HepG2 (cell line): ENCODE results near the gene DOHH. TPM values are rescaled to one million over a fixed set of nuclear protein-coding genes. Genes with fewer than 3 reads are reported as not detected.

Experiments
- ATAC-seq: fragments of 200-7000 bp; cut with Tn5 transposase; 3 replicates; pipeline ENCODE4 v1.9.1; 2020; ENCODE audit warnings: mild to moderate bottlenecking, moderate library complexity
- BruUV-seq: library from RNA; stranded (reverse); fragments of 400-500 nt; replicated peaks from 2 replicates; lab custom pipeline; 2021; lab: Mats Ljungman, UMichigan
- CTCF ChIA-PET: fragments of 300-600 bp; formaldehyde crosslinking; extraction: SDS; loops from one replicate; lab custom pipeline; 2021; ENCODE audit warnings: low total read pairs, inconsistent platforms, low intra/inter-chr PET ratio; lab: Yijun Ruan, JAX
- POLR2A ChIA-PET: fragments of 350-600 bp; sonication (Branson Sonifier 250); formaldehyde crosslinking; loops from one replicate; lab custom pipeline; 2020; ENCODE audit warnings: antibody characterized with exemption, inconsistent platforms; lab: Yijun Ruan, JAX
- DNase-seq: peaks from one replicate; pipeline ENCODE4 v3.0.0-alpha.2; 2015; ENCODE audit warnings: low spot score
- FAIRE-seq: peaks from 3 replicates; lab custom pipeline; 2011; peaks lifted over from hg19 to GRCh38; lab: Jason Lieb, UNC
- H2AFZ ChIP-seq: one replicate; pipeline ENCODE4 v1.6.1; 2011; ENCODE audit warnings: low read length, inconsistent platforms
- H3K27ac ChIP-seq: fragments of 300-600 bp; 3 replicates; pipeline ENCODE4 v1.8.0; 2011; ENCODE audit warnings: mixed run types, mild to moderate bottlenecking, mixed read lengths, low read length, inconsistent platforms; ENCODE audit not compliant: insufficient read depth; ENCODE audit errors: extremely low read length
- H3K27me3 ChIP-seq, 2 experiments: fragments of 200-600 bp in 1 of 2; 2 replicates in 1 of 2; 3 replicates in 1 of 2; pipeline versions ENCODE4 v1.6.0 to v1.8.0; 2011; ENCODE audit warnings: low read length in 2 of 2, mild to moderate bottlenecking in 2 of 2, moderate library complexity in 2 of 2, inconsistent platforms in 1 of 2; ENCODE audit not compliant: insufficient read depth in 2 of 2, control insufficient read depth in 1 of 2
- H3K36me3 ChIP-seq, 2 experiments: fragments of 200-600 bp in 1 of 2; replicated peaks in 1 of 2; 2 replicates in 1 of 2; 3 replicates in 1 of 2; pipeline versions ENCODE4 v1.5.1 to v1.8.0; 2011; ENCODE audit warnings: low read length in 2 of 2, inconsistent platforms in 1 of 2; ENCODE audit not compliant: insufficient read depth in 2 of 2, control insufficient read depth in 1 of 2
- H3K4me1 ChIP-seq: 2 replicates; pipeline ENCODE4 v1.5.1; 2012; ENCODE audit warnings: low read length, inconsistent platforms; ENCODE audit not compliant: insufficient read depth
- H3K4me2 ChIP-seq: 2 replicates; pipeline ENCODE4 v1.6.0; 2011; ENCODE audit warnings: low read depth, low read length, inconsistent platforms
- H3K4me3 ChIP-seq, 3 experiments: fragments of 200-600 bp in 1 of 3; sonication (generic), shearing (Covaris generic) in 1 of 3; replicated peaks in 1 of 3; 2 replicates each; pipeline ENCODE4 v1.5.1; 2011 to 2016; ENCODE audit warnings: low read length in 3 of 3, inconsistent platforms in 2 of 3, low read depth in 2 of 3, mild to moderate bottlenecking in 2 of 3, control low read depth in 1 of 3, mixed read lengths in 1 of 3; ENCODE audit not compliant: insufficient read depth in 1 of 3
- H3K79me2 ChIP-seq: one replicate; pipeline ENCODE4 v1.6.1; 2011; ENCODE audit warnings: low read length, inconsistent platforms; ENCODE audit not compliant: insufficient read depth
- H3K9ac ChIP-seq: 2 replicates; pipeline ENCODE4 v1.6.0; 2011; ENCODE audit warnings: mild to moderate bottlenecking, low read depth, low read length, inconsistent platforms; ENCODE audit not compliant: insufficient read depth
- H3K9me3 ChIP-seq: 2 replicates; pipeline ENCODE4 v1.5.1; 2012; ENCODE audit warnings: mild to moderate bottlenecking, low read length
- H4K20me1 ChIP-seq: 2 replicates; pipeline ENCODE4 v1.6.0; 2011; ENCODE audit warnings: inconsistent platforms, mild to moderate bottlenecking, low read length, moderate library complexity; ENCODE audit not compliant: insufficient read depth
- AHR ChIP-seq: IDR thresholded peaks from 2 replicates; pipeline ENCODE4 v1.6.1; 2018; ENCODE audit warnings: missing genetic modification reagents, missing compliant biosample characterization
- BCL6 ChIP-seq: IDR thresholded peaks from 2 replicates; pipeline ENCODE4 v1.6.1; 2016; ENCODE audit warnings: missing genetic modification reagents, missing compliant biosample characterization
- CHD4 ChIP-seq: fragments of 200-600 bp; sonication (generic); IDR thresholded peaks from 2 replicates; pipeline ENCODE4 v1.7.0; 2017; ENCODE audit warnings: mild to moderate bottlenecking, low read length, borderline replicate concordance
- CTCF ChIP-seq: sonication (generic); formaldehyde crosslinking; IDR thresholded peaks from 2 replicates; pipeline ENCODE4 v1.5.0; 2020; ENCODE audit warnings: mild to moderate bottlenecking, missing genetic modification reagents, moderate library complexity
- HOXA3 ChIP-seq: sonication (generic); formaldehyde crosslinking; IDR thresholded peaks from 2 replicates; pipeline ENCODE4 v1.5.0; 2020; ENCODE audit warnings: missing genetic modification reagents
- HOXD1 ChIP-seq: sonication (generic); formaldehyde crosslinking; IDR thresholded peaks from 2 replicates; pipeline ENCODE4 v1.5.0; 2020; ENCODE audit warnings: missing genetic modification reagents
- KDM4B ChIP-seq: sonication (generic); formaldehyde crosslinking; IDR thresholded peaks from 2 replicates; pipeline ENCODE4 v1.4.0; 2020; ENCODE audit warnings: missing genetic modification reagents
- MAFF ChIP-seq: IDR thresholded peaks from 2 replicates; pipeline ENCODE4 v1.6.1; 2011; ENCODE audit warnings: low read depth, low read length, improper control_type of control experiment
- RAD51 ChIP-seq: fragments of 450-650 bp; IDR thresholded peaks from 2 replicates; pipeline ENCODE4 v1.6.1; 2016; ENCODE audit warnings: borderline replicate concordance
- SP140L ChIP-seq: sonication (generic); formaldehyde crosslinking; IDR thresholded peaks from 2 replicates; pipeline ENCODE4 v1.4.0; 2020; ENCODE audit warnings: missing genetic modification reagents, borderline replicate concordance
- THAP11 ChIP-seq: IDR thresholded peaks from 2 replicates; pipeline ENCODE4 v1.6.1; 2016; ENCODE audit warnings: missing biosample characterization, missing genetic modification reagents
- ZBTB20 ChIP-seq: sonication (generic); formaldehyde crosslinking; IDR thresholded peaks from 2 replicates; pipeline ENCODE4 v1.8.1; 2023; ENCODE audit warnings: missing genetic modification reagents, low read depth, mild to moderate bottlenecking, borderline replicate concordance
- WGBS: methylation state at CpG from one replicate; pipeline ENCODE4 v1.1.6; 2017; ENCODE audit warnings: low lambda C conversion rate; 5-methylcytosine and 5-hydroxymethylcytosine counted together
- in situ Hi-C: cut with HindIII; loops from 2 replicates; pipeline ENCODE4 v1.10.0; 2017; ENCODE audit warnings: low pct_unique_long_range_greater_than_20kb; ENCODE audit not compliant: extremely low pct_ligation_motif_present
- intact Hi-C: fragments of 100-400 bp; cut with micrococcal nuclease; formaldehyde crosslinking; loops from one replicate; pipeline ENCODE4 v1.10.0; 2022; ENCODE audit not compliant: unreplicated experiment
- polyA plus RNA-seq, 8 experiments: library from polyadenylated mRNA; depleted of rRNA in 3 of 8; stranded (reverse) in 7 of 8; unstranded in 1 of 8; fragments of >200 nt; fragmentation: Illumina TruSeq in 4 of 8; extraction: Trizol in 4 of 8; gene quantifications; 2 replicates each; pipeline versions ENCODE4 v1.2.1 to v1.2.3, GENCODE V29; 2011 to 2016; ENCODE audit warnings: low read depth in 4 of 8, missing spikeins in 1 of 8, mixed read lengths in 1 of 8; ENCODE audit not compliant: insufficient read depth in 1 of 8
- total RNA-seq, 5 experiments: library from RNA; depleted of rRNA; stranded (reverse); fragments of >200 nt; fragmentation: Illumina TruSeq; extraction: Trizol; gene quantifications; 2 replicates each; pipeline ENCODE4 v1.2.3, GENCODE V29; 2016; ENCODE audit warnings: low read depth in 1 of 5
- TF ChIP-seq, protein P1 (sequence below): sonication (generic); formaldehyde crosslinking; IDR thresholded peaks from 2 replicates; pipeline ENCODE4 v1.8.0; 2022; ENCODE audit warnings: missing genetic modification reagents, low read depth, mild to moderate bottlenecking, borderline replicate concordance
- TF ChIP-seq, protein P2 (sequence below): sonication (generic); formaldehyde crosslinking; IDR thresholded peaks from 2 replicates; pipeline ENCODE4 v1.9.0; 2021; ENCODE audit warnings: missing genetic modification reagents, mild to moderate bottlenecking, borderline replicate concordance

DOHH gene
- total and polyA plus RNA-seq, 2 of the 13 experiments (the other 11 are each of a cell fraction or from before 2014, with no cell fraction given), result 3.5 to 13.7 TPM

DNA sequence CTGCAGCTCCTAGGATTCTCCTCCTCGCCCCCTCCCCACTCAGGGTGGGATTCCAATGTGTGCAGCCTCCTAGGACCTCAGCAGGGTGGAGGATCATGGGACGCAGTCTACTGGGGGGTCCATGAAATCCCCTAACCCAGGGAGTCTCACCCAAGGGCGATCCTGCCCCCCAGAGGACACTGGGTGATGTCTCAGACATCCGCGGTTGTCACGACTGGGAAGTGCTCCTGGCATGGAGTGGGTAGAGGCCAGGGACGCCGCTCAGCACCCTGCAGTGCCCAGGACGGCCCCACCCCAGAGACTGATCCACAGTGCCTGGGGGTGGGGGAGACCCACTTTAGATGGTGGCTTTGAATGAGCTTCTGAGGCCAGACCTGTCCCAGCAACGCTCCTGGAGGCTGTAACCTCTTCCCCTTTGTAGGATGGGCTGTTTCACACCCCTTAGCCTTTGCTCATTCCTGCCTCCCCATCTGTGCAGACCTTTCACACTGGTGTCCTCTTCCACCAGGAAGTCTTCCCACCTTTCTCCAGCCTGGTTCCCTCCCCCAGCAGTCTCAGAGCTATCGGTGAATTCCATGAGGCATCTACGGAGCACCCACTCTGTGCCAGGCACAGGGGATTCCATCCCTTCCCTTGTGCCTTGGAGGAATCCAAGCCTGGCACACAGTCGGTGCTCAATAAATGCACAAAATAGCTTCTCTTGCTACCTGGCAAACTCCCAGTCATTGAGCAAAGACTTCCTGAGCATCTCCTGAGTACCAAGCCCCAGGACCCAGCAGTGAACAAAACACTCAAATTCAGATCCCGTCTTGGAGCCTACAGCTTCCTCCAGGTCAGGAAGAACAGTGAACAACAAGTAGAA lies 30.6 kb downstream of the DOHH start:
- Histone ChIP-seq H3K4me1 (peaks cover 12% of the 10 kb centered on the region), H3K36me3 (no peaks in the 10 kb centered on the region), H3K79me2 (no peaks in the 10 kb centered on the region), H3K4me3 (no peak overlapping the region), H4K20me1 (no peaks in the 10 kb centered on the region), H3K9ac (no peak overlapping the region), H3K27me3 (peaks cover 0 to 1% of the 10 kb centered on the region in 2 experiments; a peak in 1 of 5 replicates), H2AFZ (no peak overlapping the region), H3K27ac (no peak overlapping the region), H3K9me3 (no peaks in the 10 kb centered on the region), H3K4me2 (no peak overlapping the region)
- DNase-seq, result no peak
- ATAC-seq, result peak; percentile 14; the same call in 2 of the 3 replicates
- intact Hi-C loops (loop anchor here (5.0 kb wide), 1 partner anchor 143 kb away; no protein-coding TSS in a partner anchor), in situ Hi-C loops (loop anchor here (5.0 kb wide), 1 partner anchor 148 kb away; no protein-coding TSS in a partner anchor)
- CTCF ChIA-PET, result interaction anchor here (6.0 kb wide), 1 partner anchor 144 kb away, joined by 48 read pairs; no protein-coding TSS in a partner anchor
- 54% methylated on average over 5 of the region's 14 CpGs for WGBS
- TF ChIP-seq HOXD1 (CRISPR knock-in tag) (no peak), CTCF (CRISPR knock-in tag) (peak; percentile 45)
- FAIRE-seq, result no peak
- BruUV-seq, result no TSS peak
- POLR2A ChIA-PET, result no interaction called here

DNA sequence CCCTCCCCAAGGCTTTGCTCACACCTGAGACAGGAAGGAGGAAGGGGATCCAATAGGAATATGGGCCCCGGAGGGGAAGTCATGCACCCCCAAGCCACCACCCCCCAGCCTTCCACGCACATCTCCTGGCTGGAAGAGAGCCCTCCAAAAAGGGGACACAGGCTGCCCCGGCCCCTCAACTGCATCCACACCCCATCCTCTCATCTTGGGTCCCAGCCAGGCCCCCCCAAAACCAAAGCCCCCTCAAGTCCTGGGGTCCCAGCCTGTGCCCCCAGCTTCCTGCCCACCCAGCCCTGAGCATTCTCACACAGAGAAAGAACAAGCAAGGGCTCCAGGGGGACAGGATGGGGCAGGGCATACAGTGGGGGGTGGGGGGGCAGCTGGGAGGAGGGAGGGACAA lies 32.3 kb downstream of the DOHH start:
- intact Hi-C loops, result no loop called here
- Histone ChIP-seq H3K4me2 (no peak overlapping the region), H3K9me3 (no peaks in the 10 kb centered on the region), H3K79me2 (no peaks in the 10 kb centered on the region), H2AFZ (no peak overlapping the region), H3K4me1 (no peaks in the 10 kb centered on the region), H3K36me3 (no peaks in the 10 kb centered on the region), H3K27me3 (peaks cover 0 to 1% of the 10 kb centered on the region in 2 experiments; a peak in 1 of 5 replicates), H3K27ac (no peak overlapping the region), H3K9ac (no peak overlapping the region), H3K4me3 (no peak overlapping the region), H4K20me1 (no peaks in the 10 kb centered on the region)
- in situ Hi-C loops, result no loop called here
- ChIA-PET POLR2A (no interaction called here), CTCF (no interaction called here)
- FAIRE-seq, result no peak
- no TSS peak for BruUV-seq
- ATAC-seq, result no peak
- 75% methylated on average over 2 of the region's 3 CpGs for WGBS
- no peak for DNase-seq
- TF ChIP-seq KDM4B, result no peak
- TF ChIP-seq THAP11 (CRISPR knock-in tag), result no peak
- no peak for TF ChIP-seq HOXA3 (CRISPR knock-in tag)
- TF ChIP-seq RAD51, result no peak
- TF ChIP-seq BCL6 (CRISPR knock-in tag), result no peak
- no peak for TF ChIP-seq MAFF
- no peak for TF ChIP-seq CHD4
- no peak for TF ChIP-seq ZBTB20 (CRISPR knock-in tag)
- no peak for TF ChIP-seq AHR (CRISPR knock-in tag)
- no peak for TF ChIP-seq SP140L (CRISPR knock-in tag)
- TF ChIP-seq, protein P1, sequence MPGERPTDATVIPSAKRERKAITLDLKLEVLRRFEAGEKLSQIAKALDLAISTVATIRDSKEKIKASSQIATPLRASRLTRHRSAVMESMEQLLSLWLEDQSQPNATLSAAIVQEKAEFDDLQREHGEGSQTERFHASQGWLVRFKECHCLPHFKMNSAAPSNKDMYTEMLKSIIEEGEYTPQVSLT (CRISPR knock-in tag), result no peak
- TF ChIP-seq, protein P2, sequence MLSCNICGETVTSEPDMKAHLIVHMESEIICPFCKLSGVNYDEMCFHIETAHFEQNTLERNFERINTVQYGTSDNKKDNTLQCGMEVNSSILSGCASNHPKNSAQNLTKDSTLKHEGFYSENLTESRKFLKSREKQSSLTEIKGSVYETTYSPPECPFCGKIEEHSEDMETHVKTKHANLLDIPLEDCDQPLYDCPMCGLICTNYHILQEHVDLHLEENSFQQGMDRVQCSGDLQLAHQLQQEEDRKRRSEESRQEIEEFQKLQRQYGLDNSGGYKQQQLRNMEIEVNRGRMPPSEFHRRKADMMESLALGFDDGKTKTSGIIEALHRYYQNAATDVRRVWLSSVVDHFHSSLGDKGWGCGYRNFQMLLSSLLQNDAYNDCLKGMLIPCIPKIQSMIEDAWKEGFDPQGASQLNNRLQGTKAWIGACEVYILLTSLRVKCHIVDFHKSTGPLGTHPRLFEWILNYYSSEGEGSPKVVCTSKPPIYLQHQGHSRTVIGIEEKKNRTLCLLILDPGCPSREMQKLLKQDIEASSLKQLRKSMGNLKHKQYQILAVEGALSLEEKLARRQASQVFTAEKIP (CRISPR knock-in tag), result no peak
